HG03139 (cell line): ENCODE data around the gene ZKSCAN8.

Source experiments
- ATAC-seq: cut with Tn5 transposase; IDR thresholded peaks from one replicate; pipeline ENCODE4 v1.9.1; 2021; ENCODE audit not compliant: unreplicated experiment

ZKSCAN8 gene

GRCh38 chr6:28205879-28206278, 64.2 kb downstream of the ZKSCAN8 start:
- ATAC-seq: no peak

GRCh38 chr6:28206527-28206926, 64.8 kb downstream of the ZKSCAN8 start:
- ATAC-seq: no peak

- ATAC-seq: no peak
Measured at GRCh38 chr6:28206928-28207509, 65.3 kb downstream of the ZKSCAN8 start.

GRCh38 chr6:28207510-28208110, 65.9 kb downstream of the ZKSCAN8 start:
- ATAC-seq: no peak

GRCh38 chr6:28208111-28208659, 66.5 kb downstream of the ZKSCAN8 start:
- ATAC-seq: no peak
